H9 (cell line): Measurements from ENCODE around the gene RAP1GDS1. TPM values are rescaled to one million over a fixed set of nuclear protein-coding genes. Genes with fewer than 3 reads are reported as not detected.

Experiments used
- DNase-seq: peaks from one replicate; pipeline ENCODE4 v3.0.0-alpha.2; 2017
- H2AFZ ChIP-seq: one replicate; pipeline ENCODE4 v1.6.1; 2013; ENCODE audit warnings: mild to moderate bottlenecking, low read length, control low read depth, moderate library complexity
- H2AK5ac ChIP-seq: 2 replicates; pipeline ENCODE4 v1.6.1; 2013; ENCODE audit warnings: low read length, control low read depth, mixed read lengths; ENCODE audit not compliant: insufficient read length
- H2BK120ac ChIP-seq: one replicate; pipeline ENCODE4 v1.6.1; 2013; ENCODE audit warnings: low read depth, mild to moderate bottlenecking, low read length, control low read depth, inconsistent platforms; ENCODE audit not compliant: poor library complexity, severe bottlenecking
- H2BK12ac ChIP-seq: 2 replicates; pipeline ENCODE4 v1.6.1; 2013; ENCODE audit warnings: low read length, control low read depth, mixed read lengths, low read depth; ENCODE audit not compliant: insufficient read length
- H2BK15ac ChIP-seq: 2 replicates; pipeline ENCODE4 v1.6.1; 2013; ENCODE audit warnings: low read depth, low read length, control low read depth
- H2BK20ac ChIP-seq: one replicate; pipeline ENCODE4 v1.6.1; 2013; ENCODE audit warnings: low read depth, mild to moderate bottlenecking, low read length, control low read depth, inconsistent platforms; ENCODE audit not compliant: poor library complexity, severe bottlenecking
- H2BK5ac ChIP-seq: 2 replicates; pipeline ENCODE4 v1.6.1; 2013; ENCODE audit warnings: low read length, control low read depth, mixed read lengths; ENCODE audit not compliant: insufficient read length
- H3K14ac ChIP-seq: 2 replicates; pipeline ENCODE4 v1.6.1; 2013; ENCODE audit warnings: low read length, control low read depth; ENCODE audit not compliant: insufficient read depth
- H3K18ac ChIP-seq: 2 replicates; pipeline ENCODE4 v1.6.1; 2013; ENCODE audit warnings: low read depth, mild to moderate bottlenecking, mixed read lengths, low read length, control low read depth; ENCODE audit not compliant: insufficient read length
- H3K23ac ChIP-seq: 2 replicates; pipeline ENCODE4 v1.6.1; 2013; ENCODE audit warnings: low read length, control low read depth, mixed read lengths, low read depth; ENCODE audit not compliant: insufficient read length
- H3K23me2 ChIP-seq: 2 replicates; pipeline ENCODE4 v1.6.1; 2013; ENCODE audit warnings: low read depth, mild to moderate bottlenecking, mixed read lengths, low read length, control low read depth; ENCODE audit not compliant: insufficient read length, poor library complexity, severe bottlenecking
- H3K27ac ChIP-seq: 2 replicates; pipeline ENCODE4 v1.5.1; 2013; ENCODE audit warnings: low read length, control low read depth, mixed read lengths, low read depth; ENCODE audit not compliant: insufficient read length
- H3K27me3 ChIP-seq: 2 replicates; pipeline ENCODE4 v1.6.1; 2013; ENCODE audit warnings: low read length, control low read depth, inconsistent platforms; ENCODE audit not compliant: insufficient read depth
- H3K4ac ChIP-seq: 2 replicates; pipeline ENCODE4 v1.6.1; 2013; ENCODE audit warnings: low read depth, mild to moderate bottlenecking, control low read depth, inconsistent platforms, low read length, moderate library complexity
- H3K4me1 ChIP-seq: 2 replicates; pipeline ENCODE4 v1.6.1; 2013; ENCODE audit warnings: low read length, control low read depth, inconsistent platforms; ENCODE audit not compliant: insufficient read depth
- H3K4me2 ChIP-seq: 2 replicates; pipeline ENCODE4 v1.6.1; 2013; ENCODE audit warnings: low read length, control low read depth, mixed read lengths; ENCODE audit not compliant: insufficient read length, insufficient read depth
- H3K56ac ChIP-seq: 2 replicates; pipeline ENCODE4 v1.6.1; 2013; ENCODE audit warnings: low read depth, mild to moderate bottlenecking, mixed read lengths, low read length, control low read depth; ENCODE audit not compliant: insufficient read length
- H3K79me1 ChIP-seq: 2 replicates; pipeline ENCODE4 v1.6.1; 2013; ENCODE audit warnings: low read depth, mild to moderate bottlenecking, moderate library complexity, low read length, control low read depth, inconsistent platforms; ENCODE audit not compliant: insufficient read depth, poor library complexity, severe bottlenecking
- H3K79me2 ChIP-seq: 2 replicates; pipeline ENCODE4 v1.6.1; 2013; ENCODE audit warnings: low read length, control low read depth, inconsistent platforms; ENCODE audit not compliant: insufficient read depth
- H3K9ac ChIP-seq: 2 replicates; pipeline ENCODE4 v1.6.1; 2013; ENCODE audit warnings: low read length, control low read depth, mixed read lengths; ENCODE audit not compliant: insufficient read length; ENCODE audit errors: extremely low read depth
- H3K9me3 ChIP-seq: one replicate; pipeline ENCODE4 v1.6.1; 2013; ENCODE audit warnings: low read depth, low read length, inconsistent platforms; ENCODE audit not compliant: control insufficient read depth
- H3T11ph ChIP-seq: one replicate; pipeline ENCODE4 v1.6.1; 2013; ENCODE audit warnings: mild to moderate bottlenecking, low read length, control low read depth, inconsistent platforms
- H4K20me1 ChIP-seq: one replicate; pipeline ENCODE4 v1.6.1; 2013; ENCODE audit not compliant: control insufficient read depth, insufficient read length, insufficient read depth
- H4K5ac ChIP-seq: 2 replicates; pipeline ENCODE4 v1.6.1; 2013; ENCODE audit warnings: low read depth, mild to moderate bottlenecking, mixed read lengths, low read length, control low read depth; ENCODE audit not compliant: insufficient read length
- H4K8ac ChIP-seq: replicated peaks from 2 replicates; pipeline ENCODE4 v1.6.1; 2013; ENCODE audit warnings: low read length, control low read depth, mixed read lengths, low read depth; ENCODE audit not compliant: insufficient read length
- H4K91ac ChIP-seq: 2 replicates; pipeline ENCODE4 v1.6.1; 2013; ENCODE audit warnings: low read depth, mild to moderate bottlenecking, moderate library complexity, mixed read lengths, low read length, control low read depth; ENCODE audit not compliant: insufficient read length
- H3K27ac Mint-ChIP-seq, 3 experiments: 2 replicates in 2 of 3; 3 replicates in 1 of 3; pipeline ENCODE4 v1.8.0; 2020 to 2021; ENCODE audit warnings: mixed read lengths in 3 of 3, mild to moderate bottlenecking in 1 of 3, moderate library complexity in 1 of 3
- H3K27me3 Mint-ChIP-seq: 2 replicates; pipeline ENCODE4 v1.8.0; 2021; ENCODE audit warnings: low read depth, mild to moderate bottlenecking, moderate library complexity, mixed read lengths
- H3K36me3 Mint-ChIP-seq, 3 experiments: 2 replicates in 2 of 3; 3 replicates in 1 of 3; pipeline ENCODE4 v1.8.0; 2020 to 2021; ENCODE audit warnings: low read depth in 3 of 3, mixed read lengths in 3 of 3; ENCODE audit not compliant: insufficient read depth in 1 of 3
- H3K4me1 Mint-ChIP-seq, 2 experiments: 2 replicates each; pipeline ENCODE4 v1.8.0; 2020; ENCODE audit warnings: mixed read lengths in 2 of 2
- H3K4me3 Mint-ChIP-seq, 2 experiments: 2 replicates in 1 of 2; 3 replicates in 1 of 2; pipeline ENCODE4 v1.8.0; 2020 to 2021; ENCODE audit warnings: mild to moderate bottlenecking in 2 of 2, mixed read lengths in 2 of 2, moderate library complexity in 1 of 2
- H3K9me3 Mint-ChIP-seq, 2 experiments: 2 replicates in 1 of 2; 3 replicates in 1 of 2; pipeline ENCODE4 v1.8.0; 2020; ENCODE audit warnings: mild to moderate bottlenecking in 2 of 2, mixed read lengths in 2 of 2, moderate library complexity in 1 of 2
- CTCF ChIP-seq: fragments of 200-600 bp; sonication (generic); conservative IDR thresholded peaks from 3 replicates; pipeline ENCODE4 v1.8.0; 2021; ENCODE audit warnings: antibody characterized with exemption, mild to moderate bottlenecking
- WGBS: extraction: QIAGEN DNeasy Blood & Tissue Kit; methylation state at CpG from one replicate; pipeline ENCODE4 v1.1.7; 2013; ENCODE audit warnings: missing lambda C conversion rate, low lambda C conversion rate, mixed read lengths; ENCODE audit not compliant: insufficient read length; ENCODE audit errors: extremely low coverage; 5-methylcytosine and 5-hydroxymethylcytosine counted together
- total RNA-seq: library from RNA; stranded (reverse); gene quantifications from 2 replicates; pipeline ENCODE4 v1.2.1, GENCODE V29; 2021

Gene RAP1GDS1
- total RNA-seq, 1 experiment from 2014 or later: 25.2 TPM

GRCh38 chr4:98482503-98482846 is 221.3 kb downstream of the RAP1GDS1 start:
- H3K23ac ChIP-seq: no peak overlapping the region
- H3K27me3 ChIP-seq: no peaks in the 10 kb centered on the region
- H3K79me1 ChIP-seq: no peaks in the 10 kb centered on the region
- Mint-ChIP-seq H3K36me3 (peaks cover 0 to 5% (median 0%) of the 10 kb centered on the region in 3 experiments; a peak in 3 of 7 replicates), H3K4me1 (peaks cover 37 to 41% of the 10 kb centered on the region in 2 experiments), H3K9me3 (no peaks in the 10 kb centered on the region), H3K27ac (0 out of 7 replicates have a peak overlapping the region, but pooled peaks of 1 of the 3 experiments have one; percentile 31), H3K27me3 (no peaks in the 10 kb centered on the region), H3K4me3 (no peak overlapping the region)
- no peak overlapping the region for H4K8ac ChIP-seq
- no peak overlapping the region for H2BK5ac ChIP-seq
- H3K4me1 ChIP-seq: peaks cover 7% of the 10 kb centered on the region; the same call in 1 of the 2 replicates
- no peak overlapping the region for H3K18ac ChIP-seq
- no peak overlapping the region for H4K5ac ChIP-seq
- H3K14ac ChIP-seq: no peak overlapping the region
- H3K23me2 ChIP-seq: no peaks in the 10 kb centered on the region
- no CpG with 5 or more reads among the region's 3 CpGs for WGBS
- H2AK5ac ChIP-seq: no peak overlapping the region
- H3K9me3 ChIP-seq: no peaks in the 10 kb centered on the region
- no peak overlapping the region for H3K27ac ChIP-seq
- H3K4ac ChIP-seq: no peak overlapping the region
- no peak overlapping the region for H2BK20ac ChIP-seq
- no peak overlapping the region for H2BK12ac ChIP-seq
- no peak for DNase-seq
- H4K20me1 ChIP-seq: no peaks in the 10 kb centered on the region
- no peak overlapping the region for H2BK120ac ChIP-seq
- H4K91ac ChIP-seq: no peak overlapping the region
- no peak for TF ChIP-seq CTCF
- H3K4me2 ChIP-seq: no peak overlapping the region
- no peak overlapping the region for H3T11ph ChIP-seq
- no peak overlapping the region for H2AFZ ChIP-seq
- H3K79me2 ChIP-seq: no peaks in the 10 kb centered on the region
- H2BK15ac ChIP-seq: no peak overlapping the region
- no peak overlapping the region for H3K56ac ChIP-seq
- H3K9ac ChIP-seq: no peak overlapping the region
